ENCODE results near the gene LRRC8D. TPM values are rescaled to one million over a fixed set of nuclear protein-coding genes. Genes with fewer than 3 reads are reported as not detected.

LRRC8D gene
- total RNA-seq, 4 donors from 2014 or later = 14.4 to 17.7 (median 15.7) TPM

- 72 to 76% methylated on average over 7 of the region's 7 CpGs for WGBS, 2 donors
- H3K4me3 ChIP-seq (ENCODE audit: low read depth, poor library complexity, severe bottlenecking) = no peak overlapping the region
- DNase-seq (ENCODE audit: low spot score in 2 of 2) = no peak
- TF ChIP-seq CTCF (IDR thresholded peaks at IDR 0.05) (no peak), POLR2A (IDR thresholded peaks at IDR 0.05) (no peak)
- intact Hi-C loops (cut with DNase I; ENCODE audit: low total_unique reads) = no loop called here
Measured at GRCh38 chr1:89939059-89939570, 118.3 kb downstream of the LRRC8D start.

GRCh38 chr1:89939693-89940438 lies 119.0 kb downstream of the LRRC8D start:
- DNase-seq (ENCODE audit: low spot score in 2 of 2) = no peak
- WGBS, 2 donors = 90 to 91% methylated on average over 9 of the region's 9 CpGs
- TF ChIP-seq POLR2A (IDR thresholded peaks at IDR 0.05) = no peak
- TF ChIP-seq CTCF (IDR thresholded peaks at IDR 0.05) = no peak
- H3K4me3 ChIP-seq (ENCODE audit: low read depth, poor library complexity, severe bottlenecking) = no peak overlapping the region
- intact Hi-C loops (cut with DNase I; ENCODE audit: low total_unique reads) = no loop called here

GRCh38 chr1:89941110-89941766 lies 120.4 kb downstream of the LRRC8D start:
- intact Hi-C loops (cut with DNase I; ENCODE audit: low total_unique reads) = no loop called here
- TF ChIP-seq CTCF (IDR thresholded peaks at IDR 0.05) = no peak
- TF ChIP-seq POLR2A (IDR thresholded peaks at IDR 0.05) = no peak
- WGBS, 2 donors = 91% methylated on average over 6 of the region's 6 CpGs
- no peak for DNase-seq (ENCODE audit: low spot score in 2 of 2)
- no peak overlapping the region for H3K4me3 ChIP-seq (ENCODE audit: low read depth, poor library complexity, severe bottlenecking)

GRCh38 chr1:89942014-89942413 lies 121.2 kb downstream of the LRRC8D start:
- DNase-seq (ENCODE audit: low spot score in 2 of 2) = no peak
- WGBS, 2 donors = 88 to 89% methylated on average over 2 of the region's 2 CpGs
- intact Hi-C loops (cut with DNase I; ENCODE audit: low total_unique reads) = no loop called here
- no peak for TF ChIP-seq POLR2A (IDR thresholded peaks at IDR 0.05)
- H3K4me3 ChIP-seq (ENCODE audit: low read depth, poor library complexity, severe bottlenecking) = no peak overlapping the region

- intact Hi-C loops (cut with DNase I; ENCODE audit: low total_unique reads) = no loop called here
- no peak for DNase-seq (ENCODE audit: low spot score in 2 of 2)
- TF ChIP-seq POLR2A (IDR thresholded peaks at IDR 0.05) (no peak), CTCF (IDR thresholded peaks at IDR 0.05) (no peak)
- 76 to 81% methylated on average over 8 of the region's 8 CpGs for WGBS, 2 donors
- H3K4me3 ChIP-seq (ENCODE audit: low read depth, poor library complexity, severe bottlenecking) = no peak overlapping the region
Measured at GRCh38 chr1:89942825-89943658, 122.2 kb downstream of the LRRC8D start.

All from lower leg skin (tissue), 4 donors.